IPS-15b (cell line): ENCODE results near the gene TRABD2A.

ENCODE experiments used
- H3K27me3 ChIP-seq: one replicate; pipeline ENCODE4 v1.6.1; 2013; ENCODE audit warnings: low read length; ENCODE audit not compliant: control insufficient read depth, insufficient read depth
- H3K36me3 ChIP-seq: one replicate; pipeline ENCODE4 v1.6.1; 2013; ENCODE audit warnings: low read length; ENCODE audit not compliant: control insufficient read depth, insufficient read depth
- H3K4me1 ChIP-seq: one replicate; pipeline ENCODE4 v1.6.1; 2013; ENCODE audit warnings: mild to moderate bottlenecking, low read length; ENCODE audit not compliant: control insufficient read depth, insufficient read depth
- H3K4me3 ChIP-seq: one replicate; pipeline ENCODE4 v1.5.1; 2013; ENCODE audit warnings: low read depth, low read length
- H3K9ac ChIP-seq: one replicate; pipeline ENCODE4 v1.6.1; 2013; ENCODE audit warnings: low read depth, mild to moderate bottlenecking, low read length
- H3K9me3 ChIP-seq: one replicate; pipeline ENCODE4 v1.6.1; 2013; ENCODE audit warnings: mild to moderate bottlenecking, low read length; ENCODE audit not compliant: control insufficient read depth, insufficient read depth

The TRABD2A gene

DNA sequence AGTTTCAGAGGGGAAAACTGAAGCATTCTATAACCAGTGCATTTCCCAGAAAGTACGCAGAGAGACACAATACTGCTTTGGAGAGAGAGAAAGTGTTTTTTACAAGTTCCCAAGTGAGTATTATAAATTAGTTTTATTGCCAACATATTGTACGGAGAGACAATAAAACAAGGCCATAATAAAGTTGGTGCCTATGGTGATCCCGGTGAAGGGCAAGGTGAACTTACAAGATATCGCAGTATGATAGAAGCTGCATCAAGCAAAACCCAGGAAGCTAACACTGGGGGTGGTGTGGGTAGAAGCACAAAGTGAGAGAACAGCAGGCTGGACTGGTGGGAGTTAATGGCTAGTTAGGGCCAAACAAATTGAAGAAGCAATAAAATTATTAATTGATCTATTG is 32.1 kb upstream of the TRABD2A start:
- no peaks in the 10 kb centered on the region for H3K4me1 ChIP-seq
- H3K9ac ChIP-seq: no peak overlapping the region
- no peak overlapping the region for H3K4me3 ChIP-seq
- no peaks in the 10 kb centered on the region for H3K27me3 ChIP-seq
- no peaks in the 10 kb centered on the region for H3K9me3 ChIP-seq
- H3K36me3 ChIP-seq: no peaks in the 10 kb centered on the region

DNA sequence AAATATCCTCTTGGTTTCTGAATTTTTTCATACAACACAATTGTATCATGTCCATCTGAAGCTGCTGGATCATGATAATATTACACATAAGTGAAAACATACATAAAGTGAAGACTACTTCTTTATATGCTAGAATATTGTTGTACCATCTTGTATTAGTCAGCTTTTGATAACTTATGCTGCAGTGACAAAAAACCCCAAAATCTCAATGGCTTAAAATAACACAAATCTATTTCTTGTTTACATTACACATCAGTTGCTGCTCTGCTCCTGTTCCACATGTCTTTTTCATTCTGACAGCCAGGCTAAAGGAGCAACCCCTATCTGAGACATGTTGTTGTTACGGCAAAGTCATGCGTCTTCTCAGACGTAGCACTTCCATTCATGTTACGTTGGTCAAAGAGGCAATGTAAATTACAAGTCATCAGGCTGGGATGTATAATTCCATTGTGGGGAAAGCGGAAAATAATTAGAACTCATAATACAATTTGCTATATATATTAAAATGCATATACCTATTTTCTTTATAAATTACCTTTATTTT is 30.3 kb upstream of the TRABD2A start:
- Histone ChIP-seq H3K4me3 (no peak overlapping the region), H3K36me3 (no peaks in the 10 kb centered on the region), H3K27me3 (no peaks in the 10 kb centered on the region), H3K9me3 (no peaks in the 10 kb centered on the region), H3K4me1 (no peaks in the 10 kb centered on the region), H3K9ac (no peak overlapping the region)

DNA sequence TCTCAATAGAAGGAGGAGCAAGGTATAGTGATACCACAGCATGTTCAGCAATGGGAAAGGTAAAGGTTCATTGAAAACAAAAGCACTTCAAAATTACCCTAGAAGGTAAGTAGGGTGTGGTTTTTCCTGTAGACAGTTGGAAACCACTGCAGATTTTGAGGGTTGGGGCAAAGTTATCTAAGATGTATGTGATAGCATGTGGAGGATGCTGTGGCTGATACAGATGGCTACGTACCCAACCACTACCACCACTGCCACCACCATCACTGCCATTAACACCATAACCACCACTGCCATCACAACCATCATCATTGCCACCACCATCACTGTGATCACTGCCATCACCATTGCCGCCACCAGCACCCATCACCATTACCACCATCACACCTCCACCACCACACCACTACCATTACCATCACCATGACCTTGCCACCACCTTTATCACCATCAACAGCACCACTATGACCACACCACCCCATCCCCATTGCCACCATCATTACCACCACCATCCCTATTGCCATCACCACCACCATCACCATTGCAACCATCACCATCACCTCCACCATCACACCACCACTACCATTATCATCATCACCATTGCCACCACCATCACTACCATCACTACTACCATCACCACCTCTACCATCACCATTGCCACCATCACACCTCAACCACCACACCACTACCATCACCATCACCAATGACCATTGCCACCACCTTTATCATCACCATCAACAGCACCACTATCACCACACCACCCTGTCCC is 28.2 kb upstream of the TRABD2A start:
- Histone ChIP-seq H3K9ac (no peak overlapping the region), H3K36me3 (no peaks in the 10 kb centered on the region), H3K4me1 (peaks cover 4% of the 10 kb centered on the region), H3K4me3 (no peak overlapping the region), H3K27me3 (peaks cover 6% of the 10 kb centered on the region), H3K9me3 (no peaks in the 10 kb centered on the region)

DNA sequence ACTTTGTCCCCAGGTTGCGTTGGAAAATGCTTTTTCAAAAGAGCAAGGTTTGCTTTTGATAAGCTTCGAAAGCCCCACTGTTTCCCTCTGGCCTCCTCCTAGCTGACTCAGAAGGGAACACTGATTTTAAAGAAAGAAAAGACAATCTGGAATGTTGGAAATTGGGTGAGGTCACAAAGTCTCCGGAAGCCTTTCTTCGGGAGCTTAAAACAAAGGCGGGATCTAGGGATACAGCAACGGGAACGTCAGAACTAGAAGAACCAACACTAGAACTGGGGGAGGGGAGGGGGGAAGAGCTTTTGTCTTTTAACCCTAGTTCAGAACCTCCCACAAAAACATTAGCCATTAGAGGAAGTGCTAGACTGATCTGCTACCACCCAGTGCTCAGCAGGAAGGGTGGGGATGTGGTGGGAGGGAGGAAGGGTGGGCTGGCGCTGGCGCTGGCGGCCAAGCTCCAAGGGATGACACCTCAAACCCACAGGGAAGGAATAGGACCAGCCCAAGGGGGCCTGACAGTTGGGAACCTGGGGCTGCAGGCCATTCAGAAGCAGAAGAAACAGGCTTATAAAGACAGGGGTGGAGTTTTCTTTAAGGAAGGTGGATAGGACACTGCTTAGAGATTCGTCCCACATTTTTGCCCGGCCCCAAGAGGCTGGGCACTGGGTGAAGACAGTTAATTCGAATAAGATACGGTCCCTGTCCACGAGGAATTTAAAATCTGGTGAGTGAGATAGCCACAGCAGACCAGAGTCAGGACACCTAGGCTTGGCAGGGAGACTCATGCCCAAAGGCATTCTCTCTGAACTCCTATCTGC is 26.2 kb upstream of the TRABD2A start:
- Histone ChIP-seq H3K27me3 (peaks cover 21% of the 10 kb centered on the region), H3K9ac (peak overlapping the region; percentile 76), H3K9me3 (no peaks in the 10 kb centered on the region), H3K36me3 (no peaks in the 10 kb centered on the region), H3K4me1 (peaks cover 4% of the 10 kb centered on the region), H3K4me3 (peak overlapping the region; percentile 85)

DNA sequence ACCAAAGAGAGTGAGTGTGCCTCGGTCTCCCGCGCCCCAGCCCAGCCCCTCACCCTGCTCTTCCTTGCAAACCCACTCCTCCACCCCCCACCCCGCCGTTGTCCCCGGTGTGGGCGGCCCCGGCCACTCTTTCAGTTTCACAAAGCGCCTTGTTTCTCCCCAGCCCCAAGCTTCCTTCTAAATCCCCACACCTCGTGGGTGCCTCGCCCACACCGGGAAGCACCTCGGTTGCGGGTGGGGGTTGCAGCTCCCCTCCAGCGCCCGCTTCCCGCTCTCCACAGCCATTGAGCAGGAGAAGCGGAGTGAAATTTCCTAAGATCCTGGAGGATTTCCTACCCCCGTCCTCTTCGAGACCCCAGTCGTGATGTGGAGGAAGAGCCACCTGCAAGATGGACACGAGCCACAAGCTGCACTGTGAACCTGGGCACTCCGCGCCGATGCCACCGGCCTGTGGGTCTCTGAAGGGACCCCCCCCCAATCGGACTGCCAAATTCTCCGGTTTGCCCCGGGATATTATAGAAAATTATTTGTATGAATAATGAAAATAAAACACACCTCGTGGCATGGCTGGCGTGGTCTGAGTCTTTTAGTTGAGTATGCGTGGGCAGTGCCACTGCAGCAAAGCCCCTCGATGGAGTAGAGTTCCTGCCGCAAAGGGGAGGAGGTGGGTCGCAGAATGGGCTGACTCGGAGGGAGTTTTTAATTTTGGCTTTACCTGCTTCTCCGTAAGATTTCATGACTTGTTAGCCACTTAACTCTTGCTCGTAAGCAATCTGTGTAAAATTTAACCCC is 25.4 kb upstream of the TRABD2A start:
- peak overlapping the region; percentile 85 for H3K4me3 ChIP-seq
- H3K9ac ChIP-seq: peak overlapping the region; percentile 76
- H3K4me1 ChIP-seq: peaks cover 4% of the 10 kb centered on the region
- no peaks in the 10 kb centered on the region for H3K36me3 ChIP-seq
- no peaks in the 10 kb centered on the region for H3K9me3 ChIP-seq
- peaks cover 27% of the 10 kb centered on the region for H3K27me3 ChIP-seq

DNA sequence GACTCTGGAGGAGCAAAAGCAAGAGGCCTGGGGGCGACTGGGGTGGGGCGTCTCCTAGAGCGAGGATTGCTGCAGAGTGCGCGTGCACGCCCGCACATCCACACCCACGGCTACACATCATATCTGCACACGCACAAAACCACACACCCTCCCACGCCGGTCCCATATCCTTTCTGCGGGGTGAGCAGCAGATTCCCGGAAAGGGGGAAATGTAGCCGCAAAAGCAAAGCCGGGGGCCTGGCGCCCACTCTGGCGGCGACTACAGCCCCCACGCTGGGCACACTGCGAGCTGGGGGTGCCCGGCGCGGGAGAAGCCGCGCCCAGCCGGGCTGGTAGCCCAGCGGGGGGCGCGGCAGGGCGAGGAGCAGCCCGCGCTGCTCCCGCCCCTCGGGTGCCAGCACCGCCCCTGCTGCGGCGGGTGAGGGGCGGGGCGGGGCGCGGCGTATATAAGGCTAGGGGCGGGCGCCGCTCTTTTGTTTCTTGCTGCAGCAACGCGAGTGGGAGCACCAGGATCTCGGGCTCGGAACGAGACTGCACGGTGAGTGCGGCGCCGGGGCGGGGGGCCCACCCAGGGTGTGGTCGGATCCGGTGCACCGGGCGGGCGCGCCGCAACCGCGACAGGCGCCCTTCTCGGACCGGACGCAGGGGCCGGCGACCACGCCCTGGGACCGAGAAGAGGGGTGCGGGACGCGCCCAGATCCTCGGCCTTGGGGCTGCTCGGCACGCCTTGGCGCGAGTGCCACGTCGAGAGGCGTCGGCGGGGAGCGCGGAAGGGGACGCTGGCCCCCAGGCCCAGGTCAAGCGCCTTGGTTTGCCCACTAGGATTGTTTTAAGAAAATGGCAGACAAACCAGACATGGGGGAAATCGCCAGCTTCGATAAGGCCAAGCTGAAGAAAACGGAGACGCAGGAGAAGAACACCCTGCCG is 24.6 kb upstream of the TRABD2A start, which contains the start of gene TMSB10:
TMSB10 (plus strand) TSS at position 476 of the 927 bp plus-strand sequence.
- Histone ChIP-seq H3K4me1 (peaks cover 4% of the 10 kb centered on the region), H3K36me3 (no peaks in the 10 kb centered on the region), H3K27me3 (peaks cover 31% of the 10 kb centered on the region), H3K9ac (peak within 1 kb of the TSS; percentile 76), H3K4me3 (peak within 1 kb of the TSS; percentile 85), H3K9me3 (no peaks in the 10 kb centered on the region)

DNA sequence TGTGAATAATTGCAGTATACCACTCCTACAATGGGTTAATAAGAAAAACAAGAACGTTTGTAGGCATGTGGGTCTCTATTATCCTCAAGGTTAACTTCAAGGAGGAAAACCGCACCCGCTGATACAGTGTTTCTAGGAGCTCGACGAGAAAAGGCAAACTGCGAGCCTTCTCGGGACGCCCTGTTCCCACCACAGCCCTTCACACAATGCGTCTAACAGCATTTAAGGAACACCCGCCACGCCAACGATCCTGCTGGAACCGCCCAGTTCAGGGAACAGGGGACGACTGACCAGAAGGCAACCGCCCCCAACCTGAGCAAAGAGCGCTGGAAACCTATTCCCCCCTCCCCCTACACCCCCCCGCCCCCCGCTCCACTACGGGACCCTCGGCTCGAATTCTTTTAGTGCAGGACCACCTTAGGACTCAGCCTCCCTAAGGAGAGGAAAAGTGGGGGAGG is 23.9 kb upstream of the TRABD2A start:
- H3K9me3 ChIP-seq: no peaks in the 10 kb centered on the region
- H3K36me3 ChIP-seq: no peaks in the 10 kb centered on the region
- H3K9ac ChIP-seq: peak overlapping the region; percentile 60
- peak overlapping the region; percentile 80 for H3K4me3 ChIP-seq
- H3K4me1 ChIP-seq: peaks cover 4% of the 10 kb centered on the region
- peaks cover 31% of the 10 kb centered on the region for H3K27me3 ChIP-seq

DNA sequence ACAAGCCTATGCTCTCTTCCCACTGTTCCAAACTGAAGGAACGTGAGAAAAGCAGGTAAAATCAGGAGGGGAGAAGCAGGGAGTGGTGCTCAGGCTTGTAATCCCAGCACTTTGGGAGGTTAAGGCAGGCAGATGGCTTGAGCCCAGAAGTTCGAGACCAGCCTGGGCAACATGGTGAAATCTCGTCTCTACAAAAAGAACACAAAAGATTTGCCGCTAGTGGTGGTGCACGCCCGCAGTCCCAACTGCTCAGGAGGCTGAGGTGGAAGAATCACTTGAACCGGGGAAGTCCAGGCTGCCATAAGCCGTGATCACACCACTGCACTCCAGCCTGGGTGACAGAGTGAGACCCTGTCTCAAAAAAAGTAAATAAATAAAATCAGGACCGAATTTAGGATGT is 23.3 kb upstream of the TRABD2A start:
- Histone ChIP-seq H3K4me1 (peaks cover 4% of the 10 kb centered on the region), H3K9me3 (no peaks in the 10 kb centered on the region), H3K9ac (no peak overlapping the region), H3K4me3 (peak overlapping the region; percentile 80), H3K36me3 (no peaks in the 10 kb centered on the region), H3K27me3 (peaks cover 31% of the 10 kb centered on the region)

DNA sequence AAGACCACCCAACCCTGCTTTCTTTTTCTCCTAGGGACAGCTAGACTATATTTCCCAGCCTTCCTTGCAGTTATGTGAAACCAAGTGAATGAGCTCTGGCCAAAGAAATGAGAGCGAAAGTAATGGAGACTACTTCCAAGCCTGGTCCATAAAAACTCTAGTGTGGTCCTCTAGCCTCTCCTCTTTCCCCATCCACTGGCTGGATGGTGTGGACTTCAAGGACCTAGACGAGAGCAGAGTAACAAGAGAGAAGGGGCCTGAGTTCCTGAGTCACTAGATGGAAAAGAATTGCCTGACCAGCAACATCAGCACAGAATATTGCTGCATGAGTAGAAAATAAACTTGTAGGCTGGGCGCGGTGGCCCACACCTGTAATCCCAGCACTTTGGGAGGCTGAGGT is 21.6 kb upstream of the TRABD2A start:
- Histone ChIP-seq H3K9me3 (no peaks in the 10 kb centered on the region), H3K36me3 (no peaks in the 10 kb centered on the region), H3K27me3 (peaks cover 31% of the 10 kb centered on the region), H3K4me3 (no peak overlapping the region), H3K9ac (no peak overlapping the region), H3K4me1 (peaks cover 4% of the 10 kb centered on the region)

DNA sequence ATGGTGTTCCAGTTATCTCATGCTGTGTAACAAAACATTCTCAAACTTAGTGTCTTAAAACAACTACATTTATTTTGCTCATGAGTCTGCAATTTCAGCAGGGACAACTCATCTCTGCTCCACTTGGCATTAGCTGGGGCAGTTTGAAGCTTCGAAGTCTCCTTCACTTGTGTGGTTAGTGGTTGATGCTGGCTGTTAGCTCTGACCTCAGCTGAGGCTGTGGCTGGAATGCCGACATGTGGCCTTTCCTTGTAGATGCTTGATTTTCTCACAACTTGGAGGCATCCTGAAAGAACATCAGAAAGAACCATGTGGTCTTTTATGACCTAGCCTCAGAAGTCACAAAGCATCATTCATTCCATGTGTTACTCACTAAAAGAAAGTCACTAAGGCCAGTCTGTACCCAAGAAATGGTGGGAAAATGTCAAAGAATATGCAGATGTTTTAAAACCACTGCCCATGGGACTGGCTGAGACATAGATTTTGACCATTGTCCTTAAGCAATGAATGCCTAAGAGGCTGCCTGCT is 20.8 kb upstream of the TRABD2A start:
- H3K9ac ChIP-seq: no peak overlapping the region
- no peaks in the 10 kb centered on the region for H3K36me3 ChIP-seq
- peaks cover 4% of the 10 kb centered on the region for H3K4me1 ChIP-seq
- no peaks in the 10 kb centered on the region for H3K9me3 ChIP-seq
- H3K27me3 ChIP-seq: peaks cover 31% of the 10 kb centered on the region
- no peak overlapping the region for H3K4me3 ChIP-seq
